ENCODE measurements around the gene ZNF175. TPM values are rescaled to one million over a fixed set of nuclear protein-coding genes. Genes with fewer than 3 reads are reported as not detected.

Gene ZNF175
- total and polyA plus RNA-seq, 9 of the 15 experiments (the other 6 are each of a cell fraction or from before 2014, with no cell fraction given), result 3.7 to 37.9 (median 14.0) TPM

DNA sequence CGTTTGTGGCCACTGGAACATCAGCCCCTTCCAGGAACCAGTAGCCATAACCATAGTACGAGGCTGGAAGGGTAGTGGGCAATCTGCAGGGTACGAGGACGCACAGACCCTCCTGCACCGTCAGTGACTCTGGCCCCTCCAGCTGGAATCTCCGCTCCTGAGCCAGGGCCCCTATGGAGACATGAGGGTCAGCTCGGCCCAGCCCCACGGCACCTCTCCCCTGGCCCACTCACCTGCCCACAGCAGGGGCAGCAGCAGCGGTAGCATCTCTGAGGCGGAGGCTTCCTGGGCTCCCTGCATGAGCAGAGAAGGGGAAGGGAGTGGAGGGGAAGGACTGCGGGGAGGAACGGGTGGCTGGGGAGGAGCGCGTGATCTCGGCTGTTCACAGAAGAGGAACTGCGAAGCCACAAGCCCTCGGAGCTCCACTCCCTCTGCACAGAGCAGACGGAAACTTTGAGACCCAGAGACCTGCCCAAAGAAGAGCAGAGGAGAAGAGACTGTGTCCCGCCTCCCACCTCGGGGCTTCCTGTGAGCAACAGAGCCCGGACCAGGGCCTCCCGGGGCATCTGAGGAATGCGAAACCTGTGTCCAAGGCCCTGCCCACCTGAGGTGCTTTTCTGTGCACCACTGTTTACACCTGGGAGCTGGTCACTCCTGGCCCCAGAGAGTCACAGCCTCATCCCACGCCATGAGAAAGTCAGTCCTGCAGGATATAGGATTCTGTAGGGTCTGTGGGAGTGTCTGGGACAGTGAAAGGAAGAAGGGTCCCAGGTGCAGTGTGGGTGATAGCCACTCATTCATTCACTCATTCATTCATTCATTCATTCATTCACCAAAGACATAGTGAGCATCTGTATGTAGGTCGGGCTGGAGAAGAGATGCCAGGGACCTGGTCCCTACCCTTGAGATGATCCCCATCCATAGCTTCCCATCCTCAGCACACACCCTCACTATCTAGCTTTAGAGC, 39.5 kb upstream of the ZNF175 start, which contains the start of gene SIGLEC6 (continued):
- TF ChIP-seq, protein P1, sequence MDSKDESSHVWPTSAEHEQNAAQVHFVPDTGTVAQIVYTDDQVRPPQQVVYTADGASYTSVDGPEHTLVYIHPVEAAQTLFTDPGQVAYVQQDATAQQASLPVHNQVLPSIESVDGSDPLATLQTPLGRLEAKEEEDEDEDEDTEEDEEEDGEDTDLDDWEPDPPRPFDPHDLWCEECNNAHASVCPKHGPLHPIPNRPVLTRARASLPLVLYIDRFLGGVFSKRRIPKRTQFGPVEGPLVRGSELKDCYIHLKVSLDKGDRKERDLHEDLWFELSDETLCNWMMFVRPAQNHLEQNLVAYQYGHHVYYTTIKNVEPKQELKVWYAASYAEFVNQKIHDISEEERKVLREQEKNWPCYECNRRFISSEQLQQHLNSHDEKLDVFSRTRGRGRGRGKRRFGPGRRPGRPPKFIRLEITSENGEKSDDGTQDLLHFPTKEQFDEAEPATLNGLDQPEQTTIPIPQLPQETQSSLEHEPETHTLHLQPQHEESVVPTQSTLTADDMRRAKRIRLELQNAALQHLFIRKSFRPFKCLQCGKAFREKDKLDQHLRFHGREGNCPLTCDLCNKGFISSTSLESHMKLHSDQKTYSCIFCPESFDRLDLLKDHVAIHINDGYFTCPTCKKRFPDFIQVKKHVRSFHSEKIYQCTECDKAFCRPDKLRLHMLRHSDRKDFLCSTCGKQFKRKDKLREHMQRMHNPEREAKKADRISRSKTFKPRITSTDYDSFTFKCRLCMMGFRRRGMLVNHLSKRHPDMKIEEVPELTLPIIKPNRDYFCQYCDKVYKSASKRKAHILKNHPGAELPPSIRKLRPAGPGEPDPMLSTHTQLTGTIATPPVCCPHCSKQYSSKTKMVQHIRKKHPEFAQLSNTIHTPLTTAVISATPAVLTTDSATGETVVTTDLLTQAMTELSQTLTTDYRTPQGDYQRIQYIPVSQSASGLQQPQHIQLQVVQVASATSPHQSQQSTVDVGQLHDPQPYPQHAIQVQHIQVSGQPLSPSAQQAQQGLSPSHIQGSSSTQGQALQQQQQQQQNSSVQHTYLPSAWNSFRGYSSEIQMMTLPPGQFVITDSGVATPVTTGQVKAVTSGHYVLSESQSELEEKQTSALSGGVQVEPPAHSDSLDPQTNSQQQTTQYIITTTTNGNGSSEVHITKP (IDR thresholded peaks at IDR 0.05; ENCODE audit: partially characterized antibody), result no peak
- TF ChIP-seq BCL6 (CRISPR knock-in tag; IDR thresholded peaks at IDR 0.05), result no peak
- peak; percentile 42; the same call in 1 of the 2 replicates for TF ChIP-seq E2F3 (CRISPR knock-in tag; IDR thresholded peaks at IDR 0.05)
- TF ChIP-seq, protein P2, sequence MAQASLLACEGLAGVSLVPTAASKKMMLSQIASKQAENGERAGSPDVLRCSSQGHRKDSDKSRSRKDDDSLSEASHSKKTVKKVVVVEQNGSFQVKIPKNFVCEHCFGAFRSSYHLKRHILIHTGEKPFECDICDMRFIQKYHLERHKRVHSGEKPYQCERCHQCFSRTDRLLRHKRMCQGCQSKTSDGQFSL (CRISPR knock-in tag; IDR thresholded peaks at IDR 0.05), result 0 out of 2 replicates have a peak, but pooled peaks have one; percentile 37
- TF ChIP-seq, protein P2 (tag; IDR thresholded peaks at IDR 0.05), result no peak
- TF ChIP-seq, protein P3, sequence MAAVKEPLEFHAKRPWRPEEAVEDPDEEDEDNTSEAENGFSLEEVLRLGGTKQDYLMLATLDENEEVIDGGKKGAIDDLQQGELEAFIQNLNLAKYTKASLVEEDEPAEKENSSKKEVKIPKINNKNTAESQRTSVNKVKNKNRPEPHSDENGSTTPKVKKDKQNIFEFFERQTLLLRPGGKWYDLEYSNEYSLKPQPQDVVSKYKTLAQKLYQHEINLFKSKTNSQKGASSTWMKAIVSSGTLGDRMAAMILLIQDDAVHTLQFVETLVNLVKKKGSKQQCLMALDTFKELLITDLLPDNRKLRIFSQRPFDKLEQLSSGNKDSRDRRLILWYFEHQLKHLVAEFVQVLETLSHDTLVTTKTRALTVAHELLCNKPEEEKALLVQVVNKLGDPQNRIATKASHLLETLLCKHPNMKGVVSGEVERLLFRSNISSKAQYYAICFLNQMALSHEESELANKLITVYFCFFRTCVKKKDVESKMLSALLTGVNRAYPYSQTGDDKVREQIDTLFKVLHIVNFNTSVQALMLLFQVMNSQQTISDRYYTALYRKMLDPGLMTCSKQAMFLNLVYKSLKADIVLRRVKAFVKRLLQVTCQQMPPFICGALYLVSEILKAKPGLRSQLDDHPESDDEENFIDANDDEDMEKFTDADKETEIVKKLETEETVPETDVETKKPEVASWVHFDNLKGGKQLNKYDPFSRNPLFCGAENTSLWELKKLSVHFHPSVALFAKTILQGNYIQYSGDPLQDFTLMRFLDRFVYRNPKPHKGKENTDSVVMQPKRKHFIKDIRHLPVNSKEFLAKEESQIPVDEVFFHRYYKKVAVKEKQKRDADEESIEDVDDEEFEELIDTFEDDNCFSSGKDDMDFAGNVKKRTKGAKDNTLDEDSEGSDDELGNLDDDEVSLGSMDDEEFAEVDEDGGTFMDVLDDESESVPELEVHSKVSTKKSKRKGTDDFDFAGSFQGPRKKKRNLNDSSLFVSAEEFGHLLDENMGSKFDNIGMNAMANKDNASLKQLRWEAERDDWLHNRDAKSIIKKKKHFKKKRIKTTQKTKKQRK (IDR thresholded peaks at IDR 0.05; ENCODE audit: borderline replicate concordance, low read depth, low read length), result no peak
- TF ChIP-seq RAD21 (CRISPR knock-in tag; conservative IDR thresholded peaks at IDR 0.05 in 1 of 2, IDR thresholded peaks at IDR 0.05 in 1 of 2), result 0 out of 4 replicates have a peak, but pooled peaks of 1 of the 2 experiments have one; percentile 16
- no peak for TF ChIP-seq MAFG (tag; conservative IDR thresholded peaks at IDR 0.05)
- no peak for TF ChIP-seq NFRKB (IDR thresholded peaks at IDR 0.05; ENCODE audit: low read depth)
- peak in 1 of 2 experiments; percentile 78; a peak in 2 of 4 replicates for TF ChIP-seq RCOR1 (IDR thresholded peaks at IDR 0.05; ENCODE audit: borderline replicate concordance in 1 of 2, low read depth in 2 of 2, low read length in 2 of 2)
- TF ChIP-seq NCOR1 (IDR thresholded peaks at IDR 0.05), result no peak
- TF ChIP-seq NELFE (IDR thresholded peaks at IDR 0.05; ENCODE audit: insufficient read depth, insufficient read length), result no peak
- no peak for TF ChIP-seq KHSRP (IDR thresholded peaks at IDR 0.05)
- TF ChIP-seq, protein P4, sequence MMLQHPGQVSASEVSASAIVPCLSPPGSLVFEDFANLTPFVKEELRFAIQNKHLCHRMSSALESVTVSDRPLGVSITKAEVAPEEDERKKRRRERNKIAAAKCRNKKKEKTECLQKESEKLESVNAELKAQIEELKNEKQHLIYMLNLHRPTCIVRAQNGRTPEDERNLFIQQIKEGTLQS (IDR thresholded peaks at IDR 0.05), result no peak
- TF ChIP-seq, protein P4 (CRISPR knock-in tag; conservative IDR thresholded peaks at IDR 0.05), result no peak

Measured in K562 (cell line).